HL-60 (cell line): ENCODE data around the gene ARHGAP29.

ENCODE experiments used
- GABPA ChIP-seq: IDR thresholded peaks from 2 replicates; pipeline ENCODE4 v1.6.1; 2012; ENCODE audit warnings: low read depth
- POLR2AphosphoS5 ChIP-seq: IDR thresholded peaks from 2 replicates; pipeline ENCODE4 v1.6.1; 2012; ENCODE audit warnings: low read depth
- REST ChIP-seq: IDR thresholded peaks from 2 replicates; pipeline ENCODE4 v1.6.1; 2012; ENCODE audit warnings: low read depth; ENCODE audit not compliant: insufficient replicate concordance
- SPI1 ChIP-seq: IDR thresholded peaks from 2 replicates; pipeline ENCODE4 v1.6.1; 2012; ENCODE audit warnings: low read depth, mild to moderate bottlenecking, borderline replicate concordance
- TF ChIP-seq, protein P1 (sequence below): IDR thresholded peaks from one replicate; pipeline ENCODE4 v1.5.1; 2011; ENCODE audit warnings: low read length, control low read depth, inconsistent platforms; ENCODE audit not compliant: insufficient read depth

- TF ChIP-seq REST (no peak), POLR2AphosphoS5 (no peak), GABPA (no peak), SPI1 (no peak)
- TF ChIP-seq, protein P1, sequence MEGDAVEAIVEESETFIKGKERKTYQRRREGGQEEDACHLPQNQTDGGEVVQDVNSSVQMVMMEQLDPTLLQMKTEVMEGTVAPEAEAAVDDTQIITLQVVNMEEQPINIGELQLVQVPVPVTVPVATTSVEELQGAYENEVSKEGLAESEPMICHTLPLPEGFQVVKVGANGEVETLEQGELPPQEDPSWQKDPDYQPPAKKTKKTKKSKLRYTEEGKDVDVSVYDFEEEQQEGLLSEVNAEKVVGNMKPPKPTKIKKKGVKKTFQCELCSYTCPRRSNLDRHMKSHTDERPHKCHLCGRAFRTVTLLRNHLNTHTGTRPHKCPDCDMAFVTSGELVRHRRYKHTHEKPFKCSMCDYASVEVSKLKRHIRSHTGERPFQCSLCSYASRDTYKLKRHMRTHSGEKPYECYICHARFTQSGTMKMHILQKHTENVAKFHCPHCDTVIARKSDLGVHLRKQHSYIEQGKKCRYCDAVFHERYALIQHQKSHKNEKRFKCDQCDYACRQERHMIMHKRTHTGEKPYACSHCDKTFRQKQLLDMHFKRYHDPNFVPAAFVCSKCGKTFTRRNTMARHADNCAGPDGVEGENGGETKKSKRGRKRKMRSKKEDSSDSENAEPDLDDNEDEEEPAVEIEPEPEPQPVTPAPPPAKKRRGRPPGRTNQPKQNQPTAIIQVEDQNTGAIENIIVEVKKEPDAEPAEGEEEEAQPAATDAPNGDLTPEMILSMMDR: no peak
Observed at GRCh38 chr1:94246692-94247137, 9.3 kb upstream of the ARHGAP29 start.
